ENCODE measurements around the gene LSS. TPM values are rescaled to one million over a fixed set of nuclear protein-coding genes. Genes with fewer than 3 reads are reported as not detected.

The LSS gene
- total RNA-seq, 1 experiment from 2014 or later: 101 TPM

GRCh38 chr21:46168659-46169386 is 59.8 kb downstream of the LSS start (continued):
- TF ChIP-seq, protein P1, sequence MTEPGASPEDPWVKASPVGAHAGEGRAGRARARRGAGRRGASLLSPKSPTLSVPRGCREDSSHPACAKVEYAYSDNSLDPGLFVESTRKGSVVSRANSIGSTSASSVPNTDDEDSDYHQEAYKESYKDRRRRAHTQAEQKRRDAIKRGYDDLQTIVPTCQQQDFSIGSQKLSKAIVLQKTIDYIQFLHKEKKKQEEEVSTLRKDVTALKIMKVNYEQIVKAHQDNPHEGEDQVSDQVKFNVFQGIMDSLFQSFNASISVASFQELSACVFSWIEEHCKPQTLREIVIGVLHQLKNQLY (CRISPR knock-in tag; IDR thresholded peaks at IDR 0.05): no peak
- TF ChIP-seq JAZF1 (CRISPR knock-in tag; IDR thresholded peaks at IDR 0.05) (no peak), ZNF512 (CRISPR knock-in tag; IDR thresholded peaks at IDR 0.05; ENCODE audit: borderline replicate concordance) (no peak)
- TF ChIP-seq, protein P2, sequence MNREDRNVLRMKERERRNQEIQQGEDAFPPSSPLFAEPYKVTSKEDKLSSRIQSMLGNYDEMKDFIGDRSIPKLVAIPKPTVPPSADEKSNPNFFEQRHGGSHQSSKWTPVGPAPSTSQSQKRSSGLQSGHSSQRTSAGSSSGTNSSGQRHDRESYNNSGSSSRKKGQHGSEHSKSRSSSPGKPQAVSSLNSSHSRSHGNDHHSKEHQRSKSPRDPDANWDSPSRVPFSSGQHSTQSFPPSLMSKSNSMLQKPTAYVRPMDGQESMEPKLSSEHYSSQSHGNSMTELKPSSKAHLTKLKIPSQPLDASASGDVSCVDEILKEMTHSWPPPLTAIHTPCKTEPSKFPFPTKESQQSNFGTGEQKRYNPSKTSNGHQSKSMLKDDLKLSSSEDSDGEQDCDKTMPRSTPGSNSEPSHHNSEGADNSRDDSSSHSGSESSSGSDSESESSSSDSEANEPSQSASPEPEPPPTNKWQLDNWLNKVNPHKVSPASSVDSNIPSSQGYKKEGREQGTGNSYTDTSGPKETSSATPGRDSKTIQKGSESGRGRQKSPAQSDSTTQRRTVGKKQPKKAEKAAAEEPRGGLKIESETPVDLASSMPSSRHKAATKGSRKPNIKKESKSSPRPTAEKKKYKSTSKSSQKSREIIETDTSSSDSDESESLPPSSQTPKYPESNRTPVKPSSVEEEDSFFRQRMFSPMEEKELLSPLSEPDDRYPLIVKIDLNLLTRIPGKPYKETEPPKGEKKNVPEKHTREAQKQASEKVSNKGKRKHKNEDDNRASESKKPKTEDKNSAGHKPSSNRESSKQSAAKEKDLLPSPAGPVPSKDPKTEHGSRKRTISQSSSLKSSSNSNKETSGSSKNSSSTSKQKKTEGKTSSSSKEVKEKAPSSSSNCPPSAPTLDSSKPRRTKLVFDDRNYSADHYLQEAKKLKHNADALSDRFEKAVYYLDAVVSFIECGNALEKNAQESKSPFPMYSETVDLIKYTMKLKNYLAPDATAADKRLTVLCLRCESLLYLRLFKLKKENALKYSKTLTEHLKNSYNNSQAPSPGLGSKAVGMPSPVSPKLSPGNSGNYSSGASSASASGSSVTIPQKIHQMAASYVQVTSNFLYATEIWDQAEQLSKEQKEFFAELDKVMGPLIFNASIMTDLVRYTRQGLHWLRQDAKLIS (CRISPR knock-in tag; IDR thresholded peaks at IDR 0.05; ENCODE audit: borderline replicate concordance): no peak

GRCh38 chr21:46168238-46168637 is 60.3 kb downstream of the LSS start:
- peaks cover 2% of the 10 kb centered on the region; the same call in 1 of the 2 replicates for H3K9me3 Mint-ChIP-seq
- ChIA-PET CTCF (no interaction called here), POLR2A (interaction anchor here (0.6 kb wide), 1 partner anchor 142 kb away, joined by 5 read pairs; no protein-coding TSS in a partner anchor)
- ATAC-seq (no peak), DNase-seq (ENCODE audit: low spot score) (no peak)
- no peaks in the 10 kb centered on the region for H3K27me3 Mint-ChIP-seq (ENCODE audit: low read depth)
- H3K4me3 Mint-ChIP-seq: no peak overlapping the region
- H3K36me3 Mint-ChIP-seq: peaks cover 25% of the 10 kb centered on the region
- TF ChIP-seq ELF4 (CRISPR knock-in tag; IDR thresholded peaks at IDR 0.05; ENCODE audit: low read depth): no peak
- no peak for TF ChIP-seq MAX (CRISPR knock-in tag; IDR thresholded peaks at IDR 0.05)
- TF ChIP-seq SOX15 (CRISPR knock-in tag; IDR thresholded peaks at IDR 0.05): no peak
- TF ChIP-seq, protein P2 (CRISPR knock-in tag; IDR thresholded peaks at IDR 0.05; ENCODE audit: borderline replicate concordance): no peak
- no peak for TF ChIP-seq ZNF281 (CRISPR knock-in tag; IDR thresholded peaks at IDR 0.05)
- TF ChIP-seq, protein P3, sequence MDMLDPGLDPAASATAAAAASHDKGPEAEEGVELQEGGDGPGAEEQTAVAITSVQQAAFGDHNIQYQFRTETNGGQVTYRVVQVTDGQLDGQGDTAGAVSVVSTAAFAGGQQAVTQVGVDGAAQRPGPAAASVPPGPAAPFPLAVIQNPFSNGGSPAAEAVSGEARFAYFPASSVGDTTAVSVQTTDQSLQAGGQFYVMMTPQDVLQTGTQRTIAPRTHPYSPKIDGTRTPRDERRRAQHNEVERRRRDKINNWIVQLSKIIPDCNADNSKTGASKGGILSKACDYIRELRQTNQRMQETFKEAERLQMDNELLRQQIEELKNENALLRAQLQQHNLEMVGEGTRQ (CRISPR knock-in tag; IDR thresholded peaks at IDR 0.05): no peak
- TF ChIP-seq ESRRA (CRISPR knock-in tag; IDR thresholded peaks at IDR 0.05; ENCODE audit: borderline replicate concordance): no peak
- no peak for TF ChIP-seq FOXP1 (CRISPR knock-in tag; IDR thresholded peaks at IDR 0.05; ENCODE audit: borderline replicate concordance)
- TF ChIP-seq IRF1 (CRISPR knock-in tag; IDR thresholded peaks at IDR 0.05): no peak
- no peak for TF ChIP-seq ATF6 (CRISPR knock-in tag; IDR thresholded peaks at IDR 0.05)
- no peak for TF ChIP-seq ATF2 (CRISPR knock-in tag; IDR thresholded peaks at IDR 0.05; ENCODE audit: borderline replicate concordance, low read depth)
- H3K27ac Mint-ChIP-seq: no peak overlapping the region
- no peaks in the 10 kb centered on the region for H3K4me1 Mint-ChIP-seq

All from WTC11 (cell line).